HUDEP-2 (cell line): ENCODE data around the gene ATP6V0E2.

Experiments
- DNase-seq, 76 experiments: peaks; one replicate each; lab custom pipeline; 2025; ENCODE audit not compliant: unreplicated experiment in 76 of 76; lab: John Stamatoyannopoulos, UW

ATP6V0E2 gene

GRCh38 chr7:149860821-149861727 lies 12.7 kb upstream of the ATP6V0E2 start:
- DNase-seq = no peak

- no peak for DNase-seq
Observed at GRCh38 chr7:149861728-149862045, 12.1 kb upstream of the ATP6V0E2 start.

GRCh38 chr7:149862156-149862555 lies 11.6 kb upstream of the ATP6V0E2 start:
- no peak for DNase-seq

- DNase-seq = no peak
Observed at GRCh38 chr7:149863500-149863899, 10.3 kb upstream of the ATP6V0E2 start.

DNA sequence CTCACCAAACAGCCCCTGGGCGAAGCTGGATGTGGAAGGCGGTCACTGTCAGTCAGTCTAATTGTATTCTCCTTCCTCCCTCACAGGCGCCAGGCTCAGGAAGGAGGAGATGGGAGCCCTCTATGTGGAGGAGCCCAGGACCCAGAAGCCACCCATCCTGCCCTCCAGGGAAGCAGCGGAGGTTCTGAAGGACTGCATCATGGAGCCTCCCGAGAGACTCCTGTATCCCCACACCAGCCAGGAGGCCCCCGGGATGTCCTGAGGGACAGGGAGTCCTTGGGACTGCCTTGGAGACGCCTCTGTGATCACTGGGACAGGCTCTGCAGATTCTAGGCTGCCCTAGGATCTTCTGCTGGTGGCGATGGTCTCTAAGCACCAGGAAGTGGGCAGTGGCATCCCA lies 9.7 kb upstream of the ATP6V0E2 start:
- DNase-seq = no peak

- no peak for DNase-seq
Observed at GRCh38 chr7:149864751-149865150, 9.0 kb upstream of the ATP6V0E2 start.

GRCh38 chr7:149865437-149865836 lies 8.3 kb upstream of the ATP6V0E2 start:
- DNase-seq = no peak

DNA sequence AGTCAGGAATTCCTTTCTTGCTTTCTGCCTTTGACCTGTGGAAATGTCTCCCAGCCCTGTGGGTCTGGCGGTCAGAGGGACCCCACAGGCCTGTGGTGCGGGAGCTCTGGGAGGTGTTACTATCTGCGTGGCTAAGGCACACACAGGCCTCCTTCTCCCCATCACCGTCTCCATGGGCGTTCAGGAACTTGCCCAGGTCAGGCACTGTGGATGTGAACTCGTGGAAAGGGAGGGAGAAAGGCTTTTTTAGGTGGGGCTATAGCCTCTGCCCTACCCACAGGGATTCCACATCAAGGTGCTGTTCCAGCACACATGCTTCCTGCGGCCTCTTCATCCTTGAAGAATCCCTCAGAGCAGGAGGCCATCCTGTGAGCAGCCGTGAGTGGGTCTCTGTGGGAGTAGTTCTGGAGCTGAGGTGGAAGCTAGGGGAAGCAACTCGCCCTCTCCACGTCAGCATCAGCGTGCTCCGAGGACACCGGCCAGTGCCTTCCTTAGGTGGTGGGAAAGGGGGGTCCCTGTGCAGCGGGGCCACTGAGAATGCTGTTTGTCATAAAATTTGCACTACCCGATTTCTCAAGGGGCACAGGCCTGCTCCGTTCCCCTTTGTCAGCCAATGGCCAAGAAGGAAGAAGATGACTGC lies 7.5 kb upstream of the ATP6V0E2 start:
- DNase-seq = no peak

DNA sequence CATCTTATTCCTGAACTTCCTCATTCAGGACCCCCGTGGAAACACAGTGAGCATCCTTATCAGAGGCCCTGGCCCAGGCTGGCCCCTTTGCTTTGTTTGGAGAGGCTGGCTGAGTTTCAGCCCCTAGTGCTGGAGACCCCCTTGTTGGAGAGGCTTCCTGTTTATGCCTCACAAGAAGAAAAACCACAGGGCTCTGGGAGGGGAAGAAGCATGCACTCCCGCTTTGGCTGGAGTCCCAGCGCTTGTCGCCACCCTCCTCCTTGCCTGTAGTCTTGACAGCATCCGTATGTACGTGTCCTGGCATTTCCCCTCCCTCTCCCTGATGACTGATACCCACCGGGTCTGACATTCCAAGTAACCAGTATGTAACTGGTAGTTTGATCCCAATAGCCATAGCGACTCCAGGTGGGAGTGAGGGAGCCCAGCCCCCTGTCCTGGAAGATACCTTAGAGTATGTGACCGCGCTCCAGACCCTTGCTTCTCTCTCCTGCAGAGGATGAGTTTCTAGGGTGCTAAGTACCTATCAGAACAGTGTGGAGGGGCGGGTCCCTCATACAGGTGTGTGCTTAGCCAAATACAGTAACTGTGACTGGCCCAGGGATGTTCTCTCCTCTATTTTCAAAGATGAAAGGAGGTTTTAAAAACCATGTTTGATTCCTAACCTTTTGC lies 6.9 kb upstream of the ATP6V0E2 start:
- DNase-seq = peak in 2 of 76 experiments; percentile 8 to 10

DNA sequence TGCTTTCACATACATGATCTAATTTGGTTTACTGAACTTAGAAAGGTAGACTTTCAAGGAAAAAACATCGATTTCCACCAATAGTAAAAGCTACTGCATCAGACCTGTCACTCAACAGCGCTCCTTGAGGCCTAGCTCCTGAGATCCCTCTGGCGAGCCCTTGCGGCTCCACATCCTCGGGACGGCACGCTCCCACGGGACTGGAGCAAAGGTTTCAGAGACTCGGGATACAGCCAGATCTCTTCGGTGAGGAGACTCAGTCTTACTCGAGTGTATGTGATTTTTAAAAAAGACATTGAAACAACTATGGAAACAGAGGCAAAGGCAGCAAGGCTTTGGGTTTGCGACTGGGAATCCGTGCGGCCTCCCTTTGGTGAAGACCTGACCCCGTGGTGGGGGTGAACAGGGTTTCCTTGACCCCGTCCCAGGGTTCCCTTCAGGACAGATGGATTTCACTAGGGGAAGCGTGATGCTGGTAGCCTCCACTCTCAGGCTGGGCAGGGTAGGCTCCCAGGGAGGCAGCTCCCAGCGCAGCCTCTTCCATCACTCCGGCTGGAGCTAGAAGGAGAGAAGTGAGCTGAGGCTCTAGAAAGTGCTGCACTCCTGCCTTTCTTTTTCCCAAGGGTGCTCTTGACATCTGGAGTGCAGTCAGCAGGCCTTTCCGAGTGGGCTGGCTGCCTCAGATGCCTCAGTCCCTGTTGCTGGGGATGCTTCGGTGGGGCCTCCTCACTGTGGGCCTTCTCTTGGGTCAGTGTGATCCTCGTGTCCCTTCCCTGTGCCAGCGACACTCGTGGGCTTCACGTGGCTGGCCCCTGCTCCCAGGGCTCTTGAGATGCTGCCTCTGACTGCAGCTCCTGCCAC lies 5.8 kb upstream of the ATP6V0E2 start:
- no peak for DNase-seq

- no peak for DNase-seq
Observed at GRCh38 chr7:149868623-149869290, 5.0 kb upstream of the ATP6V0E2 start.

DNA sequence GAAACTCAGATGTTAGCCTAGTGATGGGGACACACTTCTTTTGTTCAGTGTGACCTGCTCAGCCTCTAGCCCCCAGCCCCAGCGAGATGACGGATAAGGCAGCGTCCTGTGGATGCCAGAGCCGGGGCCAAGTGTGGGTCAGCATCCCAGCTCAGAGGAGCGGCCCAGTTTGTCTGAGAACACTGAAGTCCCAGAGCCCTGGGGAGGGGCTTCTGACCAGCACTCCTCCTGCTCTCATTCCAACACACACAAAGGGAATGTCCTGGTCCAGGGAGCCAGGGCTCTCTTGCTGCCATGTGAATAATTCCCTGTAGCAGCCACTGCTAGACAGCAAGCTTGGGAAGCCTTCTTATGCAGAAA lies 4.5 kb upstream of the ATP6V0E2 start:
- no peak for DNase-seq

- no peak for DNase-seq
Observed at GRCh38 chr7:149869867-149870266, 3.9 kb upstream of the ATP6V0E2 start.

DNA sequence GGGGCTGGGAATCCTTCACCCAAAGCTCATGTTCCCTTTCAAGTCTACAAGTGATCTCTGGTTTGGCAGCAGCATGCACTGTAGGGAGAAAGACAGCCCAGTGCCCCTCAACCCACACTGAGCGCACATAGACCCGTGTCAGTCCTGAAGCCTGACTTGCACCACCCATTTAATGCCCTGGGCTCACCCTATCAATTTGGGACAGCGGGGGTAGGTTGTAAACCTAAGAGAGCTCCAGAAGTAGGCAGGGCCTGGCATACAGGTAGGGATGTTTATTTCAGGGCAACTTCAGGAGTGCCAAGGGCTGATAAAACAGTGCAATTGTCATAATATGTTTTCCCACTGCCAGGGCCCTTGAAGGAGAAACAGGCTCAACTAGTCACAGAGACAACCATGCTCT lies 3.5 kb upstream of the ATP6V0E2 start:
- DNase-seq = no peak

GRCh38 chr7:149870701-149871483 lies 2.9 kb upstream of the ATP6V0E2 start:
- no peak for DNase-seq

- no peak for DNase-seq
Observed at GRCh38 chr7:149871576-149871975, 2.2 kb upstream of the ATP6V0E2 start.

DNA sequence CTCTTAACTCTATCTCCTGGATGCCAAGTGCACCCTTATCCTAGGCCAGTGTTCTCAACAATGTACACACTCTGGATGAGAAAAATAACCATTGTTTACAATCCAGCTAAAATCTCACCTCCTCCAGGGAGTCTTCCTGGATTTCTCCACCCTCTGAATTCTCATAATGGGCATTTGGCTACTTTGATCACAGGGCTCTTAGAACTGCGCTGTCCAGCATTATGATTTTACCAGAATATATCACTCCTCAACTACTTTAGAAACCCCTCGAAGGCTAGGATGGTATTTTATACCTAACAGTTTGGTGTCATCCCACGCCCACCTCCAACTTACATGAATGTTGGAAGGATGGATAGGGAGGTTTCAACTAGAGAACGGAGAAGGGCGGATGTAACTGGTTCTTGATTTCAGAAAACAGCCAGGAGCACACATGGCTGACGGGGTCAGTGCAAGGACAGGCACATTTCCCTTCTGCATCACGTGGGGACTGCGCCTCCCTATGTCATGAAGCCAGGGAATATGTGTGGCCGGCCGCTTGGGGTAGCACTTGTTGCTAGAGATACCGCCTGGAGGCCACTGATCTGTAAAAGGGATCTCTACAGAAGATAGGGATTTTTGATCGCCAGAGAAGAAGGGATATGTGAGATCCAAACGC lies 1.2 kb upstream of the ATP6V0E2 start:
- DNase-seq = peak in 66 of 76 experiments; percentile 7 to 71 (median 47)

DNA sequence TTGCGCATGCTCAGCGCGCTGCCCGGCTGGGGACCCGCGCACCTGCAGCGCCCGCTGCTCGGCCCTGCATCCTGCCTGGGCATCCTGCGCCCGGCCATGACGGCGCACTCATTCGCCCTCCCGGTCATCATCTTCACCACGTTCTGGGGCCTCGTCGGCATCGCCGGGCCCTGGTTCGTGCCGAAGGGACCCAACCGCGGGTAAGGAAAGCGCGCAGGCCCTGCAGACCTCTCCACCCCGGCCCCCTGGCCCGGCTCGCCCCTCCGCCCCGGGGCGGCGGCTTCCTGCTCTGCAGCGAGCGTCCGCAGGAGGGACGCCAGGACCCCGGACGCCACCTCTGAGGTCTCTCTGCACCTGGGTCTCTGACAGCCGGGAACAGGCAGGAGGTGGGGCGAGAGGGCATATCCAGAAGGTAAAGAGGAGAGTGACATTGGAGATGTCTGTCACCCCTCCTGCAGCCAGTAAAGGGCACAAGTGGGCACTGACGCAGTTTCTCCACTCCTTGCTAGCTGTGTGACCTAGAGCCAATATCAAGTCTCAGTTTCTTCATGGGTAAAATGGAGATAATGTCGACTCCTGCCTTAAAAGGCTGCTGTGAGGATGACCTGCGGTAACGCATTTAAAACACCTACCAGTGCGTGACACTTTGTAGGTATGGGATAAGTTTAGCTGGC lies 338 bp downstream of the ATP6V0E2 start:
- peak in 1 of 76 experiments; percentile 88 for DNase-seq
